Omental fat pad (tissue), 4 donors: Measurements from ENCODE around the gene CMSS1. TPM values are rescaled to one million over a fixed set of nuclear protein-coding genes. Genes with fewer than 3 reads are reported as not detected.

Experiments
- ATAC-seq: fragments of 150-250 bp; one replicate; pipeline ENCODE4 v1.9.1; 2016; ENCODE audit warnings: mild to moderate bottlenecking, moderate library complexity; ENCODE audit not compliant: low FRiP score
- DNase-seq: peaks from one replicate; pipeline ENCODE4 v3.0.0-alpha.2; 2019; ENCODE audit warnings: low spot score
- total RNA-seq, 4 donors: library from RNA; depleted of rRNA; stranded (reverse); fragments of >200 nt; gene quantifications; one replicate each; pipeline ENCODE4 v1.1.0, GENCODE V29; 2016
- TF ChIP-seq, protein P1 (sequence below), 3 donors: fragments of 450-650 bp; IDR thresholded peaks; one replicate each; pipeline ENCODE4 v1.5.1; 2016 to 2017; ENCODE audit warnings: antibody characterized with exemption in 3 of 3, mild to moderate bottlenecking in 3 of 3, moderate library complexity in 2 of 3

CMSS1 gene
- total RNA-seq, 4 donors from 2014 or later, result 16.9 to 29.3 (median 21.1) TPM

GRCh38 chr3:99907959-99908544 lies 90.4 kb downstream of the CMSS1 start:
- TF ChIP-seq, protein P1, sequence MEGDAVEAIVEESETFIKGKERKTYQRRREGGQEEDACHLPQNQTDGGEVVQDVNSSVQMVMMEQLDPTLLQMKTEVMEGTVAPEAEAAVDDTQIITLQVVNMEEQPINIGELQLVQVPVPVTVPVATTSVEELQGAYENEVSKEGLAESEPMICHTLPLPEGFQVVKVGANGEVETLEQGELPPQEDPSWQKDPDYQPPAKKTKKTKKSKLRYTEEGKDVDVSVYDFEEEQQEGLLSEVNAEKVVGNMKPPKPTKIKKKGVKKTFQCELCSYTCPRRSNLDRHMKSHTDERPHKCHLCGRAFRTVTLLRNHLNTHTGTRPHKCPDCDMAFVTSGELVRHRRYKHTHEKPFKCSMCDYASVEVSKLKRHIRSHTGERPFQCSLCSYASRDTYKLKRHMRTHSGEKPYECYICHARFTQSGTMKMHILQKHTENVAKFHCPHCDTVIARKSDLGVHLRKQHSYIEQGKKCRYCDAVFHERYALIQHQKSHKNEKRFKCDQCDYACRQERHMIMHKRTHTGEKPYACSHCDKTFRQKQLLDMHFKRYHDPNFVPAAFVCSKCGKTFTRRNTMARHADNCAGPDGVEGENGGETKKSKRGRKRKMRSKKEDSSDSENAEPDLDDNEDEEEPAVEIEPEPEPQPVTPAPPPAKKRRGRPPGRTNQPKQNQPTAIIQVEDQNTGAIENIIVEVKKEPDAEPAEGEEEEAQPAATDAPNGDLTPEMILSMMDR (IDR thresholded peaks at IDR 0.05), result no peak
- ATAC-seq, result no peak
- DNase-seq, result no peak

DNA sequence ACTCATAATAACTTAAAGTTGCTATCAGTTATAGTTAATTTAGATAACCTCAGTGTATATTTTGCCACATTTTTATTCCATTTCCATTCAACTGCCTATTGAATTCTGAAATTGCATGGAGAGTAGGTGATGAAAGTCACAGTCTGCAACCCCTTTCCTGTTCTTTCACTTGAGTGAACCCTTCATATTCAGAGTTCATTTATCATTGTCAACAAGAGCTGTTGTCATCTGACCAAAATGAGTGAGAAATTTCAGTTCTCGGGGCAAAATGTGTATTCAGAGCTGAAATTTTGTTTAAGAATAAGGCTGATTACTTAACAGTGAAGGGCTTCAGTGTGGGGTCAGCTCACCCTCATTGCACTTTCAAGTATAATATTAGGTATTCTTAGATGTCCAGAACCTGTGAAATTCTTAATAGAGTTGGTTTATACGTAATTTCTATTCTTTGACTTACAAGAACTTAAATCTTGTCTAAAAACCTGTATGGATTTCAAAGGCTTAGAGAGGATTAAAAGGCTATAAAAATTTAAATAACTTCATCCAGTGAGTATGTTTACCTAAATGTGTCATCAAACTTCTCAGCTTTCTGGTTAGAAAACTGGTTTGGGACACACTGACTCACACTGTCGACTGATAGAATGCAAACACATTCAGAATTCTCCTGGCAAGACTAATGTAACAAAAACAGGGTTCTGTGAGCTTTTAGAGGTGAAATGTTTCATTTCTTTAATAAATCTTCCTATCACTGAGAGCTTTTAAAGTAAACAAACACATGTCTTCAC lies 92.2 kb downstream of the CMSS1 start:
- no peak for ATAC-seq
- no peak for DNase-seq
- TF ChIP-seq, protein P1 (IDR thresholded peaks at IDR 0.05), result no peak

GRCh38 chr3:99910752-99911290 lies 93.2 kb downstream of the CMSS1 start:
- ATAC-seq (no peak), DNase-seq (no peak)
- TF ChIP-seq, protein P1 (IDR thresholded peaks at IDR 0.05), result no peak

- ATAC-seq (peak; percentile 51), DNase-seq (no peak)
- TF ChIP-seq, protein P1 (IDR thresholded peaks at IDR 0.05), result no peak
These were observed 93.8 kb downstream of the CMSS1 start for GRCh38 chr3:99911433-99911832.

- DNase-seq (no peak), ATAC-seq (no peak)
- TF ChIP-seq, protein P1 (IDR thresholded peaks at IDR 0.05), result no peak
These were observed 98.3 kb downstream of the CMSS1 start for GRCh38 chr3:99915906-99916432.

DNA sequence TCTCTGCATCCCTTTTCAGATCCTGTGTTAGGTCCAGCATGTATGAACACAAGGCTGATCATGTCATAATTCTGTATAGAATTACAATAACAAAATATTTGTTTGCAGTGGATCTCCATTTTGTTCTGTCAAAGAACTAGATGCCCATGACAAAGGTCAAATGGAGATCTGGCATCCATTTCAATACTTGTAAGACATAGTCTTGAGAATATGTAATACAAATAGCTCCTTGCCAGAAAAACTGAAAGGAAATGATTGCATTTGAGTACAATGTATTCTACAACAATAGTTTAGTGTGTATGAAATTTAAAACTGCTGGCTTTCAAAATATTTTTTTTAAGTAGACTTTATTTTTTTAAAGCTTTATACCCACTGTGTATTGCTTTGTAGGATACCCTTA lies 101.1 kb downstream of the CMSS1 start:
- no peak for ATAC-seq
- no peak for DNase-seq
- TF ChIP-seq, protein P1 (IDR thresholded peaks at IDR 0.05), result no peak
